HEK293T (cell line): ENCODE measurements around the gene BST1.
"Not testable (repeated sequence)": the region's sequence is repeated elsewhere in the genome, so short reads cannot be mapped to it uniquely, and the experiment has no call there.

ENCODE experiments used
- CTCF ChIA-PET: fragments of 350-600 bp; formaldehyde crosslinking; extraction: SDS; loops from one replicate; lab custom pipeline; 2021; ENCODE audit warnings: antibody characterized with exemption, inconsistent platforms; lab: Yijun Ruan, JAX
- POLR2A ChIA-PET: fragments of 350-600 bp; formaldehyde crosslinking; extraction: SDS; loops from one replicate; lab custom pipeline; 2020; ENCODE audit warnings: antibody characterized with exemption, inconsistent platforms; lab: Yijun Ruan, JAX
- DNase-seq: peaks from one replicate; pipeline ENCODE4 v3.0.0; 2012; ENCODE audit warnings: mixed read lengths; ENCODE audit errors: extremely low spot score
- ARNT ChIP-seq: fragments of 450-650 bp; IDR thresholded peaks from 2 replicates; pipeline ENCODE4 v1.6.1; 2017; ENCODE audit warnings: mild to moderate bottlenecking
- BHLHE40 ChIP-seq: fragments of 450-650 bp; IDR thresholded peaks from 2 replicates; pipeline ENCODE4 v1.6.1; 2016; ENCODE audit warnings: mild to moderate bottlenecking, moderate library complexity, borderline replicate concordance
- CTBP1 ChIP-seq: fragments of 450-650 bp; IDR thresholded peaks from 2 replicates; pipeline ENCODE4 v1.6.1; 2016; ENCODE audit warnings: borderline replicate concordance
- ELF4 ChIP-seq: fragments of 450-650 bp; IDR thresholded peaks from 2 replicates; pipeline ENCODE4 v1.6.1; 2017; ENCODE audit warnings: antibody characterized with exemption
- FOXA1 ChIP-seq: fragments of 450-650 bp; IDR thresholded peaks from 2 replicates; pipeline ENCODE4 v1.6.1; 2016; ENCODE audit warnings: mild to moderate bottlenecking
- FOXK2 ChIP-seq: fragments of 450-650 bp; IDR thresholded peaks from 2 replicates; pipeline ENCODE4 v1.6.1; 2016; ENCODE audit warnings: mild to moderate bottlenecking
- FOXM1 ChIP-seq: fragments of 450-650 bp; IDR thresholded peaks from 2 replicates; pipeline ENCODE4 v1.6.1; 2017; ENCODE audit warnings: mild to moderate bottlenecking, borderline replicate concordance
- HDGF ChIP-seq: fragments of 450-650 bp; IDR thresholded peaks from 2 replicates; pipeline ENCODE4 v1.6.1; 2017; ENCODE audit warnings: antibody characterized with exemption, borderline replicate concordance
- L3MBTL2 ChIP-seq: fragments of 450-650 bp; conservative IDR thresholded peaks from 2 replicates; pipeline ENCODE4 v1.6.1; 2016; ENCODE audit warnings: mild to moderate bottlenecking
- LEF1 ChIP-seq: fragments of 450-650 bp; IDR thresholded peaks from 2 replicates; pipeline ENCODE4 v1.6.1; 2017; ENCODE audit warnings: mild to moderate bottlenecking, borderline replicate concordance
- NFRKB ChIP-seq: fragments of 450-650 bp; IDR thresholded peaks from 2 replicates; pipeline ENCODE4 v1.6.1; 2016; ENCODE audit warnings: mild to moderate bottlenecking, moderate library complexity
- PKNOX1 ChIP-seq: fragments of 450-650 bp; IDR thresholded peaks from 2 replicates; pipeline ENCODE4 v1.6.1; 2016
- SP1 ChIP-seq: fragments of 450-650 bp; IDR thresholded peaks from 2 replicates; pipeline ENCODE4 v1.6.1; 2017
- SUZ12 ChIP-seq: fragments of 450-650 bp; IDR thresholded peaks from 2 replicates; pipeline ENCODE4 v1.6.1; 2016; ENCODE audit warnings: mild to moderate bottlenecking
- TARDBP ChIP-seq: fragments of 450-650 bp; IDR thresholded peaks from 2 replicates; pipeline ENCODE4 v1.6.1; 2016
- ZNF384 ChIP-seq: fragments of 450-650 bp; IDR thresholded peaks from 2 replicates; pipeline ENCODE4 v1.6.1; 2016

Gene BST1

GRCh38 chr4:15756361-15756861 lies 53.5 kb downstream of the BST1 start:
- POLR2A ChIA-PET, result no interaction called here
- DNase-seq, result peak; percentile 21

GRCh38 chr4:15757054-15757453 lies 54.2 kb downstream of the BST1 start:
- CTCF ChIA-PET, result interaction anchor here (1.0 kb wide), 1 partner anchor 76 kb away, joined by 5 read pairs; no protein-coding TSS in a partner anchor
- no peak for DNase-seq
- TF ChIP-seq HDGF (no peak), FOXA1 (no peak), TARDBP (no peak), SP1 (no peak), ARNT (no peak), FOXK2 (no peak), NFRKB (no peak), LEF1 (no peak), PKNOX1 (no peak), CTBP1 (no peak), ZNF384 (no peak), ELF4 (no peak)
- POLR2A ChIA-PET, result no interaction called here

More at GRCh38 chr4:15756361-15756861, 53.5 kb downstream of the BST1 start:
- CTCF ChIA-PET, result interaction anchor here (0.7 to 1.0 kb wide), 2 partner anchors 33 to 76 kb away, joined by 5 read pairs; no protein-coding TSS in a partner anchor
- no peak for TF ChIP-seq CTBP1
- TF ChIP-seq TARDBP, result no peak
- TF ChIP-seq ZNF384, result no peak
- no peak for TF ChIP-seq PKNOX1
- no peak for TF ChIP-seq SUZ12
- TF ChIP-seq SP1, result no peak
- TF ChIP-seq FOXA1, result no peak

GRCh38 chr4:15758294-15758693 lies 55.4 kb downstream of the BST1 start:
- ChIA-PET CTCF (no interaction called here), POLR2A (no interaction called here)
- TF ChIP-seq SUZ12 (no peak), FOXK2 (no peak), NFRKB (no peak), SP1 (no peak), PKNOX1 (no peak), LEF1 (no peak), FOXM1 (no peak), BHLHE40 (no peak), L3MBTL2 (no peak), HDGF (no peak)
- DNase-seq, result no peak

GRCh38 chr4:15762460-15762859 lies 59.6 kb downstream of the BST1 start:
- CTCF ChIA-PET, result not testable (repeated sequence)

GRCh38 chr4:15765391-15765790 lies 62.5 kb downstream of the BST1 start:
- POLR2A ChIA-PET, result no interaction called here

More at GRCh38 chr4:15762460-15762859, 59.6 kb downstream of the BST1 start:
- DNase-seq, POLR2A ChIA-PET: not testable (repeated sequence)

More at GRCh38 chr4:15765391-15765790, 62.5 kb downstream of the BST1 start:
- no peak for DNase-seq
- TF ChIP-seq CTBP1 (no peak), FOXM1 (no peak), HDGF (no peak), BHLHE40 (no peak), PKNOX1 (no peak), FOXK2 (no peak), ELF4 (no peak), LEF1 (no peak), SP1 (no peak), ARNT (no peak), L3MBTL2 (no peak), FOXA1 (no peak)
- CTCF ChIA-PET, result no interaction called here
